ENCODE results near the gene TMEM139. TPM values are rescaled to one million over a fixed set of nuclear protein-coding genes. Genes with fewer than 3 reads are reported as not detected.

Gene TMEM139
- 0.07 TPM in 1 of 2 replicates, not detected in the other for total RNA-seq (2014; rRNA removed; shearing (Covaris generic))

DNA sequence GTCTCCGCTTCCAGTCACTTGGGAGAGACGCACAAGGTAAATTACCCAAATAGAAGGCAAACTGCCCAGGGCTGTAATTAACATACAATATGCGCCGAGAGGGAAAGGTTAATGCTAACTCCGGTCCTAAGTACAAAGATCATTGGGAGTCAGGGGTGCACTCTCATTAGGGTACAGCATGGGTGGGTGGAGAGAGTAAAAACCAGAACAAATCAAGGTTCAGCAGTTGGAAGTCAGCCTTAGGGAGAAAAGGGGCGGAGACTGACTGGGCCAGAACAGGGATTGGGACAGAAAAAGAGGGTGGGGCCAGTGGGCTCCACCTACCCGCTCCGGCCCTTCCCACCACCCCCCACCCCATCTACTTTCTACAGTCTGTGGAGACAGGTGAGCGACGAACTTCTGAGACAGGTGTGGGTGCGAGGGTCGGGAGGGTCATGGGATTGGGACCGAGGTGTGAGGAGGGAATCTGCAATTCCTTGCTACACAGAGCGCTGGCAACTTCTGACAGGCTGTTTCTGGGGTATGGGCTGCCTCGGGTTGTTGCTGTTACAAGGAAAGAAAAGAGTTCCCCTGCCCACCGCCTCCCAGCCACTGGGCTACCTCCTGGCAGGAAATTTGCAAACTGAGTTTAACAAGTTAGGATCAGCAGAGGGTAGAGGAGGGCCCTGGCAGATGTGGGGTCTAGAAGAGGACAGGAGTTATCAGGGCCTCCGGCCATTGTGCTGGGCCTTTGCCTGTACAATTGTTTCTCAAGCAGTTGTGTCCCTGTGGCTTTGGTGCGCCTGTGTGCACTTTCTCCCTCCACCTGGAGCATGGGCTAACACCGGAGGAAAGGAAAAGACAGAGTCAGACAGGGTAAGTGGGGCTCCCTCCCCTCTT, at the start of gene TMEM139:
TMEM139 (plus strand) TSS at position 368 of the 879 bp plus-strand sequence. CDS start 1,000 bp downstream, outside the sequence.
- DNase-seq (ENCODE audit: low read depth) = no peak

DNA sequence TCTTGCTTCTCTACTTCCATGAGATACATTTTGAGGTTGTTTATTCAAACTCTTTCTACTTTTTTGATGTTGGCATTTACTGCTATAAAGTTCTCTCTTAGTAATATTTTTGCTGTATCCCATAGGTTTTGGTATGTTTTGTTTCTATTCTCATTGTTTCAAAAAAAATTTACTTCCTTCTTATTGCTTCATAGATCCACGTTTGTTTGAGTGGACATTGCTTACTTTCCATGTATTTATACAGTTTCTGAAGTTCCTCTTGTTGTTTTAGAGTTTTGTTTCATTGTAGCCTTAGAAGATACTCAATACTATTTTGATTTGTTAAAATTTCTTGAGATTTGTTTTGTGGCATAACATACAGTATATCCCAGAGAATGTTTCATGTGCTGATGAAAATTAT, 49.2 kb upstream of the TMEM139 start:
- DNase-seq (ENCODE audit: low read depth) = no peak

DNA sequence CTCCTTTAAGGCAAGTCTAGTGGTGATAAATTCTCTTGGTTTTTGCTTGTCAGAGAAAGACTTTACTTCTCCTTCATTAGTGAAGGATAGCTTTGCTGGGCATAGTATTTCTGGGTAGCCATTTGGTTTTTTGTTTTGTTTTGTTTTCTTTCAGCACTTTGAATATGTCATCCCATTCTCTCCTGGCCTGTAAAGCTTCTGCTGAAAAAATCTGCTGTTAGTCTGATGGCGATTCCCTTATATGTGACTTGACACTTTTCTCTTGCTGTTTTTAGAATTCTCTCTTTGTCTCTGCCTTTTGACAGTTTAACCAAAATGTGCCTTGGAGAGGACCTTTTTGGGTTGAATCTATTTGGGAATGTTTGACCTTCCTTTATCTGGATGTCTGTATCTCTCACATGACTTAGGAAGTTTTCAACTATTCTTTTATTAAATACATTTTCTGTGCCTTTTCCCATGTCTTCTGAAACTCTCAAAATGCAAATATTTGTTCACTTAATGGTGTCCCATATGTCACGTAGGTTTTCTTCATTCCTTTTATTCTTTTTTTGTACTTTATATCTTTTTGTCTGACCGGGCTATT, 48.3 kb upstream of the TMEM139 start:
- DNase-seq (ENCODE audit: low read depth) = no peak

- DNase-seq (ENCODE audit: low read depth) = no peak
Observed at GRCh38 chr7:143237366-143237765, 47.4 kb upstream of the TMEM139 start.

GRCh38 chr7:143238289-143238980, 46.3 kb upstream of the TMEM139 start:
- no peak for DNase-seq (ENCODE audit: low read depth)

GRCh38 chr7:143239813-143240212, 44.9 kb upstream of the TMEM139 start:
- no peak for DNase-seq (ENCODE audit: low read depth)

GRCh38 chr7:143240291-143241168, 44.2 kb upstream of the TMEM139 start:
- peak; percentile 69 for DNase-seq (ENCODE audit: low read depth)

DNA sequence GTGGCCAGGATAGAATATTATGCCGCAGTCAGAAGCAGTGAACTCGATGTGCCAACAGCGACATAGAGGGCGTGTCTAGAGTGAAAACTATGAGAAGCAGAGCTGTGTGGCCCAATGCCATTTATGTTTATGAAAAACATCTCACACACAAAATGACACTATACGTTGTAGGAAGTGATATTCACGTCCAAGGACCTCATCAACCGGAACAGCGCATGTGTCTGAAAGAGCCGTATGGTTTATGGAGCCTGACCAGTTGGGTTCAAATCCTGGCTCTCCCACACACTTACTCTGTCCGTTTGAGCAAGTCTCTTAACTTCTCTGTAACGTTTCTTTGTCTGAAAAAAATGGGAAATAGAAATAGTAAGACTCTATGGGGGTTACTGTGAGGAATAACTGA, 42.5 kb upstream of the TMEM139 start:
- no peak for DNase-seq (ENCODE audit: low read depth)

DNA sequence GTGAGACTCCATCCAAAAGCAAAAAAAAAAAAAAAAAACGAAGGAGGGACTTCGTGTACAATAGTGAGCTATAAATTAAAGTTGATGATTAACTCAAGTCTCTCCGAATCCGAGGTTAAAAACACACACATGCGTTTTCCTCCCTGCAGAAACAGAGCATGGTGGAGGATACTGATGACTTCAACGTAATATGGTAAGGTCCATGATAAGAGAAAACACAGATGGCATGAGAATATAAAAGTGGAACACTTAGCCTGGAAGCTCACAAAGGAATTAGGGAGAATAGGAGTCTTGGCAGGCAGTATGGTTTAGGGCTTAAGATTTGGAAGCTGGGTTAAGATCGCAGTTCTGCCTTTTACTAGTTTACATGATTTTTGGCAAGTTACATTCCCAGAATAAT, 41.6 kb upstream of the TMEM139 start:
- DNase-seq (ENCODE audit: low read depth) = no peak

DNA sequence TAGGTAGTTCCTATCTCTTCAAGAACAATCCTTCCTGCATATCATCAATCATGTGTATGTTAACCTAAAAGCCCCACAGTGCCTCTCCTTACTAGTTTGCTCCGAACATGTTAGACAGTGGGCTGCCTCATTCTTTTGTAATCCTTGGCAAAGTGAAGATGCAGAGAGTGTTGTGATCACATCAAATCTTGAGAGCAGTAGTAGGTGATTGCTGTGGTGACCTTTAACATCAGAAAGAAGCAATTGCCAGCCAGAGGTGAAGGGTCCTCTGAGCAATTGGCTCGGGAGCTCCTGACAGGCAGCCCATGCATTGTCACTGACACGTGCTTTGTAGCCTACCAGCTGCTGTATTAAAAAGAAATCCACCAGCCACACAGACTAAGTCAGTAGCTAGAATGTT, 41.1 kb upstream of the TMEM139 start:
- DNase-seq (ENCODE audit: low read depth) = no peak

DNA sequence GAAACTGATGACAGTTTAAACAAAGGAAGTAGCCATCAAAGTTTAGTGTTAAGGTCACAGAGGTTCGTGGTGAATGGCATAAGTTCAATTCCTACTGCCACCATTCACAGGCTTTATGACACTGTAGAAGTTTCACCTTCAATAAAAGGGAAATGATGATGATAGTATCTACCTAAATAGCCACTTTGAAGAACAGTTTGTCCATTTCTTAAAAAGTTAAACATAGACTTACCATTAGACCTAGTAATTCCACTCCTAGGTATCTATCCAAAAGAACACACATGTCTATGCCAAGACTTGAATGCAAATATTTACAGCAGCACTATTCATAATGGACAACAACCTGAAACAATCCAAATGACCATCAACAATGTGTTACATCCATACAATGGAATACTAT, 40.4 kb upstream of the TMEM139 start:
- DNase-seq (ENCODE audit: low read depth) = no peak

- DNase-seq (ENCODE audit: low read depth) = peak; percentile 40
Observed at GRCh38 chr7:143245123-143245522, 39.6 kb upstream of the TMEM139 start.

GRCh38 chr7:143247372-143247771, 37.4 kb upstream of the TMEM139 start:
- DNase-seq (ENCODE audit: low read depth) = no peak

DNA sequence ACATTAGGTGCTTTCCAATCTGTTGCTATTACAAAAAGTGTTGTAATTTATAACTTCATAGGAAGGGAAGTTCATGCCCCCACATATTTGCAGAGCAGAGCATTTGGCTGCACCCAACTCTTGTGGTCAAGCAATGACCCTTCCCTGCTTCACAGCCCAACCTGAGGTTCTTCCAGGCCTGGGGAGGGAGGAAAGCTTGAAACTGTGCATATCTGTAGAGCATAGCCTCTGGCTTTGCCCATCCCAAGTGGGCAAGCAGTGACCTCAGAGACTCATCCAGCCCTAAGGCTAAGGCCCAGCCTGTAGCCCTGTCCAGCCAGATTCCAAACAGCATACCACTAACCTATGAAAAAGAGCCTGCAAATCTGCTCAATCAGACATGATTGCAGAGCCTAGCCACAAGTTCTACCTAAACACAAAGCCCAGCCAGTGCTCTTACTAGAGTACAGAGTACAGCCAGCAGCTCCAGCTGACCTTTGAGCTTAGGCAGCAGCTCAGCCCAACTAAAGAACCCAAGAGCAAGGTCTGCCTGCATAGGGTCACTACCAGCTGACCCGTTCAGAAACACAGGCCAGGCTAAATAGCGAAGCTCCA, 35.9 kb upstream of the TMEM139 start:
- DNase-seq (ENCODE audit: low read depth) = peak; percentile 71

- no peak for DNase-seq (ENCODE audit: low read depth)
Observed at GRCh38 chr7:143250199-143250598, 34.6 kb upstream of the TMEM139 start.

GRCh38 chr7:143250822-143251221, 33.9 kb upstream of the TMEM139 start:
- no peak for DNase-seq (ENCODE audit: low read depth)

DNA sequence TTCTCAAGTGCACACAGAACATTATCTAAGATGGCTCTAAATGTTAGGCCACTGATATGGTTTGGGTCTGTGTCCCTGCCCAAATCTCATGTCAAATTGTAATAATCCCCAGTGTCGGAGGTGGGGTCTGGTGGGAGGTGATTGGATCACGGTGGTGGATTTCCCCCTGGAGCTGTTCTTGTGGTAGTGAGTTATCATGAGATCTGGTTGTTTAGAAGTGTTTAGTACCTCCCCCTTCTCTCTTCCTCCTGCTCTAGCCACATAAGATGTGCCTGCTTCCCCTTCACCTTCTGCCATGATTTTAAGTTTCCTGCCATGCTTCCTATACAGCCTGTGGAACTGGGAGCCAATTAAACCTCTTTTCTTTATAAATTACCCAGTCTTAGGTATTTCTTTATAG, 32.8 kb upstream of the TMEM139 start:
- no peak for DNase-seq (ENCODE audit: low read depth)

DNA sequence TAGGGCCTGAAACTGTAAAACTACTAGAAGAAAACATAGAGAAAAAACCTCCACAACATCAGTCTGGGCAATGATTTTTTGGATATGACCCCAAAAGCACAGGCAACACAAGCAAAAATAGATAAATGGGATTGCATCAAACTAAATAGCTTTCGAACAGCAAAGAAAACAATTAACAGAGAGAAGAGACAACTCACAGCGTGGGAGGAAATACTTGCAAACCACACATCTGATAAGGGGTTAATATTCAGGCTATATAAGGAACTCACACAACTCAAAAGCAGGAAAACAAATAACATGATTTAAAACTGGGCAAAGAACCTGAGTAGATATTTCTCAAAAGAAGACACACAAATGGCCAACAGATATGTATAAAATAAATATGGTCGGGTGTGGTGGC, 29.2 kb upstream of the TMEM139 start:
- DNase-seq (ENCODE audit: low read depth) = peak; percentile 17

DNA sequence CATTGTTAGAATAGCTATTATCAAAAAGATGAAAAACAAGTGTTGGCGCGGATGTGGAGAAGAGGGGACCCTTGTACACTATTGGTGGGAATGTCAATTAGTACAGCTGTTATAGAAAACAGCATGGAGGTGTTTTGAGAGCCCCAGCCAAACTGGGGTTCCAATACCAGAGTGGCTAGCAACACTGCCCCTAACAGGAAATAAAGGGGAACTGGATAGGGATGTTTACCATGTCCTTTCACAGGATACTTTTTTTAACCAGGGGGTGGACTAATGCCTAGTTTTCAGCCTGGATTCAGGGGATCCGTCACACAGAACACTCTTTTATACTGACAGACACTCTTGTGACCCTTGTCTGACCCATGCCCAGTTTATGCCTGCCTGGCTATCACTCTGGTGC, 28.4 kb upstream of the TMEM139 start:
- DNase-seq (ENCODE audit: low read depth) = no peak

DNA sequence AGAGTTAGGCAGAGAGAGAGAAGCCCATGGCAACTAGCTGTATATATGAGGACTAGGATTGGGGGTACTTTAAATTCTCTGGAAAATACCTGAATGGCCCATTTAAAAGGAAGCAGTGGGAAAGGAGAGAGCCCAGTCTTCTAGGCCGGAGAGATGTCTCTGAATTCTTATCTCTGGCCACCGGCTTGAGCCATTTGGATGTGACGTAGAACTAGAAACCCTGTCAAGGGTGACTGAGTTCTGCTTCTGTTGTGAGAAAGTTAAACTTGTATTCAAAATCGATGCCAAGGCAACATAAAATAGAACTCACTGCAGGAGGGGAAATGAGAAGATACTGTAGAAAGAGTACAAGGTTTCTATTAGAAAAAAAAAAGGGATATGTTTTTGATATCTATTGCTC, 27.8 kb upstream of the TMEM139 start:
- no peak for DNase-seq (ENCODE audit: low read depth)

DNA sequence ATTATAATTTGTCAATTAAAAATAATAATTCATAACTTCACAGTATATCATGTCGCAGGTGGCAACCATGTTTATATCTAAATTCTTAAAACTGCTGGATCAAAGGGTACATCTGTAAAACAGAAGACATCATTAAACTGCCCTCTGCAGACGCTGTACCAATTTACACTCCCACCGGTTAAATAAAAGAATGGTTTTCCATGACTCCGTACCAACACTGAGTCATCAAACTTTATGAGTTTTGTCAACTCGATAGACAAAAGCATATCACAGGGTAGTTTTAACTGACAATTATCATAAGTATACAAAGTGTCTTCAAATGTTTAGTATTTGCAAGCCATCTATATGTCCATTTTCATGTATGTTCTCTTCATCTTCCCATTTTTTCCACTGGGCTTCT, 27.3 kb upstream of the TMEM139 start:
- peak; percentile 69 for DNase-seq (ENCODE audit: low read depth)

Data from M059J (cell line).